Thyroid gland (tissue), 4 donors: ENCODE data around the gene APBB2.

Source experiments
- POLR2A ChIP-seq, 2 donors: fragments of 450-650 bp; IDR thresholded peaks; one replicate each; pipeline ENCODE4 v1.6.1; 2017; ENCODE audit warnings: antibody characterized with exemption in 2 of 2, mild to moderate bottlenecking in 2 of 2, moderate library complexity in 1 of 2
- TF ChIP-seq, protein P1 (sequence below), 6 experiments: fragments of 200-600 bp in 3 of 6; fragments of 450-650 bp in 3 of 6; sonication (generic) in 3 of 6; IDR thresholded peaks; one replicate each; pipeline ENCODE4 v1.5.1; 2016 to 2019; ENCODE audit warnings: antibody characterized with exemption in 6 of 6, mild to moderate bottlenecking in 2 of 6, inconsistent platforms in 1 of 6, moderate library complexity in 1 of 6

DNA sequence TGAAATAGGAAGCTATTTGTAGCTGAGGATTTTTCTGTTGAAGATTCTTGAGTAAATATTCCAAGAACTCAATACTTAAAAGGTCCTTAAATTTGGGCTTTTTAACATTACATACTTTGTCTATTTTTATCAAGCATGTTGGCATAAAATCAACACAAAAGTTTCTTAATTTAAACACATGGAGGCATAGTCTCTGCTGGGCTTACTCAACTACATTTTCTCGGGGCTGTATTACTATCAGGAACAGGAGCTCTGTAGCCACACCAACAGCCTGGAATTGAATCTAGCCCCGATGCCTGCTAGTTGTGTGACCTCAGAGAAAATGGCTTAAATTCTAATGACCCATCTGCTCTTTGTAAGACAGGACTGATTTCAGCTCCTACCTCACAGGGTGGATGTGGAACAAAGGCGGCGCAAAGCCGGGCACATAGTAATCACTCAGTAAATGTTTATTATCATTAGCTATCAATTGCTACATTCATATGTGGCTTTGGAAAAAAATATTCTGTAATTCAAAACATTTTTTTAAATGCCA, 257.6 kb downstream of the APBB2 start:
- TF ChIP-seq POLR2A (IDR thresholded peaks at IDR 0.05), result no peak
- TF ChIP-seq, protein P1, sequence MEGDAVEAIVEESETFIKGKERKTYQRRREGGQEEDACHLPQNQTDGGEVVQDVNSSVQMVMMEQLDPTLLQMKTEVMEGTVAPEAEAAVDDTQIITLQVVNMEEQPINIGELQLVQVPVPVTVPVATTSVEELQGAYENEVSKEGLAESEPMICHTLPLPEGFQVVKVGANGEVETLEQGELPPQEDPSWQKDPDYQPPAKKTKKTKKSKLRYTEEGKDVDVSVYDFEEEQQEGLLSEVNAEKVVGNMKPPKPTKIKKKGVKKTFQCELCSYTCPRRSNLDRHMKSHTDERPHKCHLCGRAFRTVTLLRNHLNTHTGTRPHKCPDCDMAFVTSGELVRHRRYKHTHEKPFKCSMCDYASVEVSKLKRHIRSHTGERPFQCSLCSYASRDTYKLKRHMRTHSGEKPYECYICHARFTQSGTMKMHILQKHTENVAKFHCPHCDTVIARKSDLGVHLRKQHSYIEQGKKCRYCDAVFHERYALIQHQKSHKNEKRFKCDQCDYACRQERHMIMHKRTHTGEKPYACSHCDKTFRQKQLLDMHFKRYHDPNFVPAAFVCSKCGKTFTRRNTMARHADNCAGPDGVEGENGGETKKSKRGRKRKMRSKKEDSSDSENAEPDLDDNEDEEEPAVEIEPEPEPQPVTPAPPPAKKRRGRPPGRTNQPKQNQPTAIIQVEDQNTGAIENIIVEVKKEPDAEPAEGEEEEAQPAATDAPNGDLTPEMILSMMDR (IDR thresholded peaks at IDR 0.05), result no peak
